Measurements from ENCODE around the gene ADGRV1. TPM values are rescaled to one million over a fixed set of nuclear protein-coding genes. Genes with fewer than 3 reads are reported as not detected.
"Not testable (repeated sequence)": the region's sequence is repeated elsewhere in the genome, so short reads cannot be mapped to it uniquely, and the experiment has no call there.

Gene ADGRV1
- total RNA-seq, 2 donors from 2014 or later = 0.45 to 0.74 TPM

DNA sequence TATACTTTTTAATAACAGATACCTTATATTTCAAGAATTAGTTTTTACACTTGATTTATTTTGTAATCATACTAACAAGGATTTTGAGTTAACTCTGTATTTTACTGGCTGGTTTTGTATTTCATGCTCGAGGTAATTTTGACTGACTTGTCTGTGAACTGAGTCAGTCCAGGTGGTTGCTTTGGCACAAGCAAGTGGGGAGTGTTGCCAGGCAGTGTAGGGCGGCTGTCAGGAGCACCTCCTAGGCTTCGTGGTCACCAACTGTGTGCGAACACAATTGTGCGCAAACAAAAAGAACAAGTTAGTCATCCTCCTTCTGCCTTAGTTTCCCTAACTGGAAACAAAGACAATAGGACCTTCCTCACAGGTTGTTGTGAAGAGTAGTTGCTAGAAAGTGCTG lies 286.3 kb downstream of the ADGRV1 start:
- no peak overlapping the region for H3K4me3 Mint-ChIP-seq
- H3K9me3 Mint-ChIP-seq = no peaks in the 10 kb centered on the region
- H3K4me1 Mint-ChIP-seq = no peaks in the 10 kb centered on the region
- no peak overlapping the region for H3K27ac Mint-ChIP-seq
- H3K36me3 Mint-ChIP-seq (ENCODE audit: low read depth) = no peaks in the 10 kb centered on the region
- H3K27me3 Mint-ChIP-seq = peaks cover 31% of the 10 kb centered on the region
- no peak for ATAC-seq (replicated peaks)

DNA sequence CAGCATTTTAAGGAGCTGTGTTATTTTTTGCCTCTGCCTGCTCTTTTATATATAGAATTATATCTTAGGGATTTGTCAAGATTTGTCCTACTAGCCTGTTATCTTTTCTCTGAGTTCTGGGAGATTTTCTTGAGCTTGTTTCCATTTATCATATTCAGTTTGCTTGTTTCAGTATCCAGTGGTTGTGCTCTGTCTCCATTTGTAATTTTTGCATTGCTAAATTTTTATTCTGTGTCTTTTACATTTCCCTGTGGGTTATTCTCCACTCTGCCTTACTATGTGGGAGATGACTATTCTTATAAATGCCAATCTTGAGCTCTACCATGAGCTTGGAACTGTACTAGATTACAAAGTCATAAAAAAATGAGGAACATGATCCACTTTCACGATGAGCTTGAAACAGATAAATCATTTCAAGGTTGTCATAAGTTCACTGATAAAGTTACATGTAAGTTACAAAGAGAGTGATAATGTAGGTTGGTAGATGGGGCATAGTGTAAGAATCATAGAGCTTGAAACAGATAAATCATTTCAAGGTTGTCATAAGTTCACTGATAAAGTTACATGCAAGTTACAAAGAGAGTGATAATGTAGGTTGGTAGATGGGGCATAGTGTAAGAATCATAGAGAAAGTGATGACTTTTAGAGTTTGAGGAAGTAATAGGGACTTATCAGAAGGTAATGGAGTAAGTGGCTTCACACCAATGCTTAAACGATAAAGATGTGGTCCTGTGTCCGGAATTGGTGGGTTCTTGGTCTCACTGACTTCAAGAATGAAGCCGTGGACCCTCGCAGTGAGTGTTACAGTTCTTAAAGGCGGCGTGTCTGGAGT lies 287.3 kb downstream of the ADGRV1 start:
- Mint-ChIP-seq H3K36me3 (ENCODE audit: low read depth) (no peaks in the 10 kb centered on the region), H3K9me3 (no peaks in the 10 kb centered on the region), H3K4me1 (no peaks in the 10 kb centered on the region), H3K27me3 (peaks cover 25% of the 10 kb centered on the region), H3K4me3 (no peak overlapping the region), H3K27ac (no peak overlapping the region)
- no peak for ATAC-seq (replicated peaks)

- H3K27me3 Mint-ChIP-seq = peaks cover 27% of the 10 kb centered on the region
- H3K27ac Mint-ChIP-seq; H3K36me3 Mint-ChIP-seq (ENCODE audit: low read depth); H3K4me3 Mint-ChIP-seq; H3K4me1 Mint-ChIP-seq; H3K9me3 Mint-ChIP-seq; ATAC-seq (replicated peaks): not testable (repeated sequence)
Measured at GRCh38 chr5:90847606-90848005, 289.0 kb downstream of the ADGRV1 start.

- Mint-ChIP-seq H3K4me3 (no peak overlapping the region), H3K27ac (no peak overlapping the region), H3K9me3 (no peaks in the 10 kb centered on the region), H3K36me3 (ENCODE audit: low read depth) (no peaks in the 10 kb centered on the region), H3K4me1 (no peaks in the 10 kb centered on the region), H3K27me3 (peaks cover 19% of the 10 kb centered on the region)
- no peak for ATAC-seq (replicated peaks)
Measured at GRCh38 chr5:90849939-90850338, 291.3 kb downstream of the ADGRV1 start.

GRCh38 chr5:90852531-90852930 lies 293.9 kb downstream of the ADGRV1 start:
- H3K4me1 Mint-ChIP-seq = no peaks in the 10 kb centered on the region
- no peak for ATAC-seq (replicated peaks)
- no peak overlapping the region for H3K4me3 Mint-ChIP-seq
- peaks cover 8% of the 10 kb centered on the region for H3K27me3 Mint-ChIP-seq
- H3K36me3 Mint-ChIP-seq (ENCODE audit: low read depth) = no peaks in the 10 kb centered on the region
- H3K27ac Mint-ChIP-seq = no peak overlapping the region
- no peaks in the 10 kb centered on the region for H3K9me3 Mint-ChIP-seq

- Mint-ChIP-seq H3K27ac (no peak overlapping the region), H3K9me3 (no peaks in the 10 kb centered on the region), H3K36me3 (ENCODE audit: low read depth) (no peaks in the 10 kb centered on the region), H3K4me1 (no peaks in the 10 kb centered on the region), H3K27me3 (peaks cover 8% of the 10 kb centered on the region), H3K4me3 (no peak overlapping the region)
- ATAC-seq (replicated peaks) = peak; percentile 58
Measured at GRCh38 chr5:90853750-90854149, 295.2 kb downstream of the ADGRV1 start.

DNA sequence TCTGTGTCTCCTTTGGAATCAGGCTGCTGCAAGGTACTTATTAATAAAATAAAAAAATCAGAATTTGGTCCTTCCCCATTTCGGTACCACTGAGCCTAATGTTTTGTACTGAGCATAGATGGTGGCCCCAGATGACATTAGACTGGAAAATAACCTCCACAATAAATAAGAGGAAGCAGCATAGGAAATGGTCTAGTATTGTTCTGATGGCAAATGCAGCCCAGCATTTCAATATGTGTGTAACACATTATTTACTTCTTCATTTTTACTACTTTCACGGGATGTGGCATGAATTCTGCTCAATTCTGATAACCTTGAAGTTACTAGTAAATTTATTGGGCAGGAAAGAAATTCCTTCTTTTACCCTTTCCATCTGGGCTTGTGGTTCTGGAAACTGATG lies 295.6 kb downstream of the ADGRV1 start:
- no peak overlapping the region for H3K27ac Mint-ChIP-seq
- peaks cover 8% of the 10 kb centered on the region for H3K27me3 Mint-ChIP-seq

DNA sequence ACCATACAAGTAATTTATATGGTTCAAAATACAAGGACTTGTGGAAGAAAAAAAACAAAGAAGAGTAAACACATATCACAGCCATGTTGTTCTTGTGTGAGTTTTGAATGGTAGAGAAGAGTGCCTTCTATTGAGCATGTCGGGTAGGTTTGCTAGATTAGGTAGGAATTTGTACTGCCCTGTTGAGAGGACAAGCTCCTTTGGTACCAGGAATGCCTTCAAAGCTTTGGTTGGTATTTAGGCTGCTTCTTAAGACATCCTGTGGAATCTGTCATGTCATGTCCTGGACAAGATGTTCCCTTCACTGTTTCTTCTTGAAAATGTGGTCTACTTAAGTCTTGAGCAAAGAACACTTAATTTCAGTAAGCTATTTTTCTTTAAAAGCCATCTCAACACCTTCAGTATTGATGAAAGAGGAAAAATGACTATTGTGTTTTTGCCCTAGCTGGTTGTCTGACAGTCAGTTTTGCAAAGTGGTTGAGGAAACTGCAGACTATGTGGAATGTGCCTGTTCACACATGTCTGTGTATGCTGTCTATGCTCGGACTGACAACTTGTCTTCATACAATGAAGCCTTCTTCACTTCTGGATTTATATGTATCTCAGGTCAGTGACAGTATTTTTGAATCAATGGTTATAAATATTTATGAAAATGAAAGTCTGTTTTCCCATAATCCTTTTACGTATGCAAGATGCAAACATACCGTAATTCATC lies 296.9 kb downstream of the ADGRV1 start:
- Mint-ChIP-seq H3K27me3 (peaks cover 8% of the 10 kb centered on the region), H3K36me3 (ENCODE audit: low read depth) (no peaks in the 10 kb centered on the region), H3K4me3 (no peak overlapping the region), H3K9me3 (no peaks in the 10 kb centered on the region), H3K27ac (no peak overlapping the region), H3K4me1 (no peaks in the 10 kb centered on the region)
- ATAC-seq (replicated peaks) = no peak

More for the DNA sequence above, 295.6 kb downstream of the ADGRV1 start:
- ATAC-seq (replicated peaks) = no peak
- Mint-ChIP-seq H3K4me1 (no peaks in the 10 kb centered on the region), H3K4me3 (no peak overlapping the region), H3K36me3 (ENCODE audit: low read depth) (no peaks in the 10 kb centered on the region), H3K9me3 (no peaks in the 10 kb centered on the region)

DNA sequence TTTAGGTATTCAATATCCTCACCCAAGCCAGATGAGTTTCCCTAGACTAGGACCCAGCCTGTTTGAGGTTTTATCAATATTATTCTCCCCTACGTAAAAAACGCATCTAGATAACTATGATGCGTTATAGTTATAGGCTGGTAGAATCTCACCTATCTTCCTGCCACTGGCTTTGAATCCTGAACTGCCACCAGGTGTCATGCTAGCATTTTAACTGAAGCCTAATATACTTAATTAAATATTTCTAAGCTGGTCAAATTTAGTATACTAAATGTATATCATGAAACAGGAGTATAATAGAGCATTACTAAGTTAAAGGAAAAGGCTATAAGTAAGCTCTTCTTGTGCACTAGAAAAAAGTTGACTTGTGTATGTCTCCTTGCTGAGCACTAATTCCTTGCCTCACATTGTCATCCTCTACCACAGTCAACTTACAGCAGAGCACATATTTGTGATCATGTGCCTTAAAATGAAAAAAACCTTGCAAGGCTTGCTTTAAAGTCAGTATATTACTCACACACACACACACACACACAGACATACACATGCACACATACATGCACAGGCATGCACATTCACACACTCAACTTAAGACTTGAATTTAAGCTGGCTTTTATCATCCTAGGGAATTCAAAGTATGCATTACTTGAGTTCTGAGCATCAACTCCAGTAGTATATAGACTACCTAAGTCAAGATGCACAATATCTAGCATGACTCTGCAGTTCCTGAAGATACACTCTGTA lies 303.4 kb downstream of the ADGRV1 start:
- ATAC-seq (replicated peaks) = no peak
- Mint-ChIP-seq H3K36me3 (ENCODE audit: low read depth) (no peaks in the 10 kb centered on the region), H3K9me3 (no peaks in the 10 kb centered on the region), H3K4me3 (no peak overlapping the region), H3K4me1 (no peaks in the 10 kb centered on the region), H3K27ac (no peak overlapping the region), H3K27me3 (peaks cover 3% of the 10 kb centered on the region)

DNA sequence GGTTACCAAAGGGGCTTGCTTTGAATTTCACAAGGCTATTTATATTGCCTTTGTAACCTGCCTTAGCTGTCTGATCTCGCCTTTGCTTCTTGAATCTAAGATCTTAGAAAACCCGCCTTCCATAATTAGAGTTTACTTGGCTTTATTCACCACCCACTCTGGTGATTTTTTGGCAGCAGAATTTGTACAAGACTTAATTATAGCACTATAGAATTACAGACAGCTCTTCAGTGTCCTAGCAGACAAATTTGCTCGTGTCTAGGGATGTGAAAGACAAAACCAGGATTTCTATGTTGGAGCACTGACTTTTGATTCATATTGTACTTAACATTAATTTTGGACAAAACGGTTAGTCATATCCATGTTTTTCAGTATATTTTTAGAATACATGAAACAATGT lies 306.6 kb downstream of the ADGRV1 start:
- no peak overlapping the region for H3K27ac Mint-ChIP-seq
- H3K4me3 Mint-ChIP-seq = no peak overlapping the region
- no peaks in the 10 kb centered on the region for H3K4me1 Mint-ChIP-seq
- ATAC-seq (replicated peaks) = no peak
- H3K9me3 Mint-ChIP-seq = no peaks in the 10 kb centered on the region
- peaks cover 12% of the 10 kb centered on the region for H3K27me3 Mint-ChIP-seq
- H3K36me3 Mint-ChIP-seq (ENCODE audit: low read depth) = no peaks in the 10 kb centered on the region

GRCh38 chr5:90866333-90866732 lies 307.7 kb downstream of the ADGRV1 start:
- peak; percentile 40 for ATAC-seq (replicated peaks)
- no peaks in the 10 kb centered on the region for H3K9me3 Mint-ChIP-seq
- H3K4me3 Mint-ChIP-seq = no peak overlapping the region
- H3K27ac Mint-ChIP-seq = no peak overlapping the region
- peaks cover 13% of the 10 kb centered on the region for H3K27me3 Mint-ChIP-seq
- no peaks in the 10 kb centered on the region for H3K36me3 Mint-ChIP-seq (ENCODE audit: low read depth)
- H3K4me1 Mint-ChIP-seq = no peaks in the 10 kb centered on the region

DNA sequence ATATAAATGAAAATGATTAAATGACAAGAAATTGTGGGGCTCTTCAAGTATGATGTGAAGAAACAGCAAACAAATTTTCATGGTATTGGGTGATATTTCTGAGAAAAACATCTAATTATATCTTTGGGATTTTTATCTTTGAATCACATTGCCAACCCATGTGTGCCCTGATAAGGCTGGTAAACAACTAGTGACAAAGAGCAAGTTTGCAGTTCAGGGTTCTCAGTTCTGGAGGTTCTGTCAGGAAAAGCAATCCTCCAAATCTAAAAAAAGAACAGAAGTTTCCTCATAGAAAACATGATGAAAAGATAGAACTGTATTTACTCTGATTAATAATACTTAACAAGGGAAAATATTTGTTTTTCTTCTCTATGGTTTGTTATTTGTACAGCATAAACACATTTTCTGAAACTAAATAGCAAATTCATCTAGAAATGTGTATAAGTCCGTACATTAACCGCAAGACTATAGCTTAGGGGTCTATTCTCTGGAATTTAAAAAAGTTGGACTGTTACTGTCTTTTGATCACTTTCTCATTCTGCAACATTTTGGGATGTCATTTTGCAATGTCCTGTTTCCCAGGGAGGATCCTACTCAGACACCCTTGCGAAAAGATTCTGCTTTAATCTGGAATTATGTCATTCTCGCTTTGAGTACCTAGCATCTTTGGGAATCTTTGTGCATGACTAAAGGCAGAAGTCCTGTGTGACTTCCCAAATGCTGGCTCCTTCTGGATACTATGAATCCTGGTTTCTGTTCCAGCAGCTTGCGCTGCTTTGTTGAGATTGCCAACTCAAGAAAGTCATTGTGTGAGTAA lies 308.5 kb downstream of the ADGRV1 start:
- no peak overlapping the region for H3K27ac Mint-ChIP-seq
- no peak for ATAC-seq (replicated peaks)
- no peak overlapping the region for H3K4me3 Mint-ChIP-seq
- peaks cover 4% of the 10 kb centered on the region for H3K4me1 Mint-ChIP-seq
- H3K36me3 Mint-ChIP-seq (ENCODE audit: low read depth) = no peaks in the 10 kb centered on the region
- peaks cover 13% of the 10 kb centered on the region for H3K27me3 Mint-ChIP-seq
- no peaks in the 10 kb centered on the region for H3K9me3 Mint-ChIP-seq

GRCh38 chr5:90868799-90869198 lies 310.2 kb downstream of the ADGRV1 start:
- Mint-ChIP-seq H3K9me3 (no peaks in the 10 kb centered on the region), H3K27me3 (peaks cover 14% of the 10 kb centered on the region), H3K4me1 (peaks cover 5% of the 10 kb centered on the region), H3K27ac (no peak overlapping the region), H3K36me3 (ENCODE audit: low read depth) (no peaks in the 10 kb centered on the region), H3K4me3 (no peak overlapping the region)
- no peak for ATAC-seq (replicated peaks)

- Mint-ChIP-seq H3K36me3 (ENCODE audit: low read depth) (no peaks in the 10 kb centered on the region), H3K27me3 (peaks cover 21% of the 10 kb centered on the region), H3K4me3 (no peak overlapping the region), H3K4me1 (peaks cover 8% of the 10 kb centered on the region), H3K9me3 (no peaks in the 10 kb centered on the region), H3K27ac (peak overlapping the region; percentile 26)
- peak; percentile 41 for ATAC-seq (replicated peaks)
Measured at GRCh38 chr5:90871391-90871991, 312.9 kb downstream of the ADGRV1 start.
